GM19043 (cell line): ENCODE measurements around the gene C2orf92.
"Not testable (repeated sequence)": the region's sequence is repeated elsewhere in the genome, so short reads cannot be mapped to it uniquely, and the experiment has no call there.

Experiments used
- ATAC-seq: cut with Tn5 transposase; IDR thresholded peaks from one replicate; pipeline ENCODE4 v1.9.1; 2021; ENCODE audit warnings: low read depth; ENCODE audit not compliant: unreplicated experiment

Gene C2orf92

DNA sequence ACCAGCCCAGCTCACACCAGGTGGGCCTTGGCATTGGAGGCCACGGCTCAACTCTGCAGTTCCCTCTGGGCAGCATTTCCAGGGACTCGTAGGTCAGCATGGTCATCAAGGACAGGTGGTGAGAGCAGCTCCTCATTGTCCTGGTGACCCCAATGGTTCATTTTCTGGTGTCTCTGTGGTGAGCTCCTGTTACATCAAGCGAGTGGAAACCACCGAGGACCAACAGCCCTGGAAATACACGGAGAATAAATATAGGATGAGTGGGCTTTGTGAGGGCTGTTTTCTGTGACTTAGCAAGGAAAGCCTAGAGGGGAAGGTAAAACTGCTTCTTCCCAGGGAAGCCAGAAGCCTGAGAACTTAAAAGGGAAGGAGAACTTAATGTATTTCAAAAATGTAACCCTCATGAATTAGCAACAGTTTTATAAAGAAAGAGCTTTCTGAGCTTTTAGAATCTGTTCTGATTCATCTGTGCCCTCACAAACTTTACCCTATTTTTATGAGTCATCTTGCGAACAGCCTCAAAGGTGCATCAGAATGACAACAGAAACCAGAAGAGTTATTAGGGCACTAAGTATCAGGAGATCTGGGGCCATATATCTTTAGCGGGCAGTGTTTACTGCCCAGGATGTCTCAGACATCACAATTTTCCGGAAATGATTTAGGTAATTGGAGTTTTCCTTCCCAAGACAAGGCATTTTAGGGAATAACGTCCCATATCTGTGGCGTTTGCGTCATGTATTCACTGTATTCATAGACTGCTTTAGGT lies 18.7 kb downstream of the C2orf92 start:
- ATAC-seq = no peak

DNA sequence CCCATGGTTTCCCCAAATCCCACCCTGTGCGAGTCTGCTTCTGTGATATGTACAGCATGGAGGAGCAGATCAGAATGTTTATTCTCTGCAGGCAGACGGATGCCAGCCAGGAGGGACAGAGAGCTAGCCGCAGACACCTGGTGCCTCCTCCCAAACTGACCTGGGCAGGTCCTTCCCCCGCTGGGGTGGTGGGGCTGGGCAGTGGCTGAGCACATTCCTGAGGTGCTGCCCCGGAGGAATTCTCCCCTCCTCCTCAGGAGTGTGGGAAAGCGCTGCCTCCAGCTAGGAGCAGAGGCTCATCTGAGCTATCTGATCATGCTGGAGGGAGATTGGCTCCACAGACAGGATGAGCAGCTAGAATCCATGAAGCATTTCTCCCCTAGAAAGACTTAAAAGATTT lies 21.7 kb downstream of the C2orf92 start:
- no peak for ATAC-seq

DNA sequence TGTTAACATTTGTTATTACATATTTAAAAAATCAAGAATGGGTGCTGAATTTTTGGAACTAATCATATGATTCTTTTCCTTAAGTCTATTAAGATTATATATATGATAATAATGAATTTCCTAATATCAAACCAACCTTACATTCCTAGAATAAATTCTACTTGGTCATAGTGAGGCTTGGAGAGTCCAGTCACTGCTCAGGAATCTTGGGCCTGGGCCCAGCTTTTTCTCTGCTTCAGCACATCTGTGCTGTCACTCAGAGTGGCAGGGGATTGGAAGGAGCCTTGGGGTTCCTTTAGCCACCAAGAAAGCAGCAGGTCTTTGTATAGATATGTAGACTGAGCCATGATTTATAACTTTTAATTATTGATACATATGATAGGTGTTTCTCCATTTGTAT lies 24.0 kb downstream of the C2orf92 start:
- no peak for ATAC-seq

DNA sequence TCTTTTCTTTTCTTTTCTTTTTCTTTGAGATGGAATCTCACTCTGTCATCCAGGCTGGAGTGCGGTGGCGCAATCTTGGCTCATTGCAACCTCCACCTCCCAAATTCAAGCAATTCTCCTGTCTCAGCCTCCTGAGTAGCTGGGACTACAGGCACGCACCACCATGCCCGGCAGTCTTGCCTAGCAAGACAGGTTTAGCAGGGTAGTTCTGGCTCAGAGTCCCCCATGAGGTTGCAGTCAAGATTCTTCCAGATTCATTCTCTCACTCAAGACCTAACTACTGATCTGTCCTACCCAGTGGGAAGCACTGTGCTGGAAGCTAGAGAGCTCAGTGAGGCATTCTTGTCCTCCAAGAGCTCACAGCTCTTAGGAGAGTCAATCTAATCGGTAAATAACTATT lies 26.2 kb downstream of the C2orf92 start:
- ATAC-seq = no peak

DNA sequence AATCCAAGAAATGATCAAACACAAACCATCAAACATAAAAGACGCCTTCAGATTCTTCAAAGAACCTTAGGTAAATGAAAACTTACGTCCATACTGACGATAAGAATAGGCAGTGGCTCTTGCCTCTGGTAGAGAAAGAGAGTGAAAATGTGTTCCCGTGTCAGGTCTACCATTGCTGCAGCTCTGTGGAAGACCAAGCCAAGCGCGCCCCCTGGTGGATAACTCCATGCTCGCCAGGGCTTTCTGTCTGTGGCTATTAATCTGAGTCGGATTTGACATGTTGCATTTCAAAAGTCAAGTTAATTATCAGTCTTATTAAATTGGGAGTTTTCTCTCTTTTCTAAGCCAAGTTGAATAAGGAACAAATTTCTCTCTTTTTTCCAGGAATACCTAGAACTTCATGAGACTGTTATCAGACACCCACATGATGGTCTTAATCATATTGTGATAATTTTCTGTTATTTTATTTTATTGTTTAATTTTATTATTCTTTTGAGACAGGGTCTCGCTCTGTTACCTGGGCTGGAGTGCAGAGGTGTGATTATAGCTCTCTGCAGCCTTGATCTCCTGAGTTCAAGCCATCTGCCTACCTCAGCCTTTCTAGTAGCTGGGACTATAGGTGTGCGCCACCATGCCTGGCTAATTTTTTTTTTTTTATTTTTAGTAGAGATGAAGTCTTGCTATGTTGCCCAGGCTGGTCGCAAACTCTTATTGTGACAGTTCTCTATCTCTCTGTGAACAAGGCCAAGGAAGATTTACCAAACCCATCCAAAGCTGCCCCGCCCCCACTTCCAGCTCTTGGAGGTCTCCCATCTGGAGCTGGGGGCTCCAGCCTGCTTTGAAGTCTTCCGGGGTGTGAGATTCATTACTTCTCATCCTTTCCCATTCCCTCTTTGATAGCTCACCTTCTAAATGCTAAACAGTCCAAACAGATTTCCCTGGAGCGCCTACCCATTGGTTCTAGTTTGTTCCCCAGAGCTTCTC lies 28.0 kb downstream of the C2orf92 start:
- ATAC-seq = no peak

DNA sequence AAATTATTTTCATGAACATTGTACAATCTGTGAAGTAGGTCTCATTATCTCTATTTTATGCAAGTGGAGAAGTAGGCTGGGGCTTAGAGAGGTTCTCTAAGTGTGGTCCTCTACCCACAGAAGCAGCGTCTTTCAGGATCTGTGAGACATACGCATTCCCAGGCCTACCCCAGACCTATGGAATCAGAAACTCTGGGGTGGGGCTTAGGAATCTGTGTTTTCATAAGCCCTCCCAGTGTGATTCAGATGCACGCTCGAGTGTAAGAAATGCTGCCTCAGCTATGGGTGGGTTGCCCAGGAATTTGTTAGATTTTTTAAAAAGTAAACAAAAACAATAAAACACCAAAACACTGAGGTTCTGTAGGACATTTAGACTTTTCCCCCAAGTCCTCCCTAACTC lies 29.0 kb downstream of the C2orf92 start:
- ATAC-seq = no peak

DNA sequence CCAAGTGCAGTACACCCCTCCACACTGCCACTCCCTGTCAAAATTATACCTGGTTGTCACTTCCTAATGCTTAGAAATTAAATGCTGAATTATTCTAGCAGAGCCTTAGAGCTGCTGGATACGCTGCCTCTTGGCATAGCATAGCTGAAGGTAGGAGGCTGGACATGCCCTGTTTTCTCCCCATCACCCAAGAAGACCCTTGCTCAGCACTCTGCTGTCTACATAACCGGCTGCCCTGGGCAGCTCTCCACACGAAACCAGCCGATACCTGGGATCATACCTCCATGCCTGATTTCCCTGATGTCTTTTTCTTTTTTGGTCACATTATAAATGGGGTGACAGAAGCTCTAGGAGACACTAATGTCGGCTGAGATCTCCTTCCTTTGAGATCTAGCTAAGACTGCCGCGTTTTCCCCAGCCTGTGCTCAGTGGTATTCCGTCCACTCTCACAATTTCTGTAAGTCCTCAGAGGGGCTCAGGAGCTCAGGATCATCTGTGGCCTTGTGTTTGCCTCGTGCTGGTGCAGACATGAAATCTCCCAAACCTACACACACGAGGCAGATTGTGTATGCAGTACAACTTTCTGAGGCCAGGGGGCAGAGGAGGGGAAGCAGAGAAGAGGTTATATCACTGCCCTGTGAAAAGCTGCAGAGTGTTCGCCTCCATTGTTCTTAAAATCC lies 30.4 kb downstream of the C2orf92 start:
- ATAC-seq = no peak

DNA sequence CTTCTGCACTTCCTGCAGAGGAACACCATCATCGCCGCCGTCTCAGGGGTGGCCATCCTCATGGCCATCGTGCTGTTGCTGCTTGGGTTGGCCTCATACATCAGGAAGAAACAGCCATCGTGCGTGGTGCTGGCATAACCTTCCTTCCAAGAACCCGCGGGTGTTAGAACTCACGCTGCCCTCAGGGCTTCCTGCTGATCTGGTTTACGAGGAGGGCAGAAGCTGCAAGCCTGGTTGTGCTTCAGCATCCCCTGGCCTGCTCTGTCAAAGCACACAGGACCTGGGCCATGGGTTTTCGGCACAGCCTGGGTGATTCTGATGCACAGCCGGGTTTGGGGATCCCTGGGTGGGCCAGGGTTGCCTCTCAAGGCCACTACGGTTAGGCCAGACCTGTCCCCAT lies 31.7 kb downstream of the C2orf92 start:
- ATAC-seq = no peak

DNA sequence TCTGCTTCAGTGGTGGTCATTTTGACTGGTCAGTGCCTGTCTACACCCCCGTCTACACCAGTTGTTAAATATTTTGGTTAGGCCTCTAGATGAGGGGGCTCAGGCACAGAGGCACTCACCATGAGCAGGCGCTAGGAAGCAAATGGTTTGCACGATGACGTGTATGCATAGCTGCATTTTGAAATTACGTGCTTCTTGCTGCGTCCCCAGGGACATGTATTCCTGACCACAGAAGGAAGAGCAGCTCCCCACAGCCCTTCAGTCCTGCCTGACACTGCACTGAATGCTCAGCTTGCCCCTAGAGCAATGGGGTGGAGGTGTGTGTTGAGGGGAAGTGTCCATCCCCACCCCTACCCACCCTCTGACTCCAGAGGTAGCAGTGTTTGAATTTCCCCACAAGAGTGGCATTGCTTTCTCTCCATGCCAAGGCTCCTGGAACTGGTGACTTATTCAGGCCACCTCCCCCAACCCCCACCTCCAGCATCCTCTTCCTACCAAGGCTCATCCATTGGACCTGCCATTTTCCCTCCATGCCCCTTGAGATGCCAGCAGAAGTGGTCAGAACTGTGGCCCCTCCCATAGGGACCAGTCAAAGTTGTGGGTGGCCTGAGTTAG lies 32.4 kb downstream of the C2orf92 start:
- no peak for ATAC-seq

DNA sequence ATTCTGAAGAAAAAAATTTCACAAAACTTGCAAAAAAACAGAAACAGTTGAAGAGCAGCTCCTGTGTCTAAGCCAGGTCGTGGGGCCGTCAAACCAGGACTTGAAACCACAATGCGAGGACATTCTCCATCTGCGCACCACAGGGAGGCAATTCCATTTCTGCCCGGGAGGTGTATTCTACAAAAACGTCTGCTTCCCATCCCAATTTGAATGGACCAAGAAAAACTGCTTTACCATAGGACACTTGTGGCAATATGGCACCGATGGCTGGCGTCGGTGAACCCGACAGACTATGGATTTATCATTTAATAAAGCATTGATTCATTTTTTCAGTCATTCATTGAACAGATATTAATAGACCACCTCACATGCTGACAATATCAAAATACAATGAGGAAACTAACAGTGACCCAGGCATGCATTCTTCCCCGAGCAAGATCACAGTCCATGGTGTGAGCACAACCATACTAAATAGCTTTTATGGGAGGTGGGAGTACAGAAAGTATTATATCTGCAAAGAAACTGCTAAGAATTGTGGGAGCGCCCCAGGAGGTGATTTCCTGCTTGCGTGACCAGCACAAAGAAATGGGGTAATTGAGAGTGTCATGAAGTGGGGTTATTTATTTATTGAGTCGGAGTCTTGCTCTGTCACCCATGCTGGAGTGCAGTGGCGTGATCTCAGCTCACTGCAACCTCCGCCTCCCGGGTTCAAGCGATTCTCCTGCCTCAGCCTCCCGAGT lies 33.4 kb downstream of the C2orf92 start:
- ATAC-seq = no peak

DNA sequence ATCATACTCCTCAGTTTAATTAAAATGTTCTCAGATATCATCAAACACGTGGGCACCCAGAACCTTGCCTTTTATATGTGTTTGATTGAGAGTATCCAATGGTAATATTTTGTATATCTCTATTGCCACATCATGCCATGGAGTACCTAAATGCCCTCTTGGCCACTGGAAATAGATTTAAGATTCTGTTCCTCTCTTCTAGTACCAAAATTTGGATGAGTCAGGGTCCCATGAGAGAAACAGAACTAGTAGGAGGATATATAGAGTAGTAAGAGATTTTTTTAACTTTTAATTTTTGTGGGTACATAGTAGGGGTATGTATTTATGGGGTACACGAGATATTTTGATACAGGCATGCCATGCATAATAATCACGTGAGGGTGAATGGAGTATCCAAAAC lies 34.2 kb downstream of the C2orf92 start:
- ATAC-seq = no peak

DNA sequence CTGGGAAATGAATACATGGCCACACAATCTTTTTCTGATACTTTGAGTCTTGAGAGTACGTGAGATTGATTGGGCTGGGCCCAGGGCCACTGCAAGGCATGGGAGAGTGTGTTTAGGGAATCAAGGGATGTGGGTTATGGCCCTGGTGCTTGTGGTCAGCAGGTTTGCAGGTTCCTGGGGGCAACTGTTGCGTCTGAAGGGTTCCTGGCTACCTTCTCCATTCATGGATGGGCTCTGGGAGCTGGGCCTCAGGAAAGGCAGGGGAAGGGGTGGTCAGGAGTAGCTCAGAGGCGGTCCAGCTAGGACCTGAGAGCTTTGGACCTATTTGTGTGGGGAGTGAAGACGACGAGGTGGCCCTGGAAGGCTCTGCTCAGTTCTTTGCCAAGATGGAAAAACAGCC lies 35.5 kb downstream of the C2orf92 start:
- ATAC-seq = no peak

DNA sequence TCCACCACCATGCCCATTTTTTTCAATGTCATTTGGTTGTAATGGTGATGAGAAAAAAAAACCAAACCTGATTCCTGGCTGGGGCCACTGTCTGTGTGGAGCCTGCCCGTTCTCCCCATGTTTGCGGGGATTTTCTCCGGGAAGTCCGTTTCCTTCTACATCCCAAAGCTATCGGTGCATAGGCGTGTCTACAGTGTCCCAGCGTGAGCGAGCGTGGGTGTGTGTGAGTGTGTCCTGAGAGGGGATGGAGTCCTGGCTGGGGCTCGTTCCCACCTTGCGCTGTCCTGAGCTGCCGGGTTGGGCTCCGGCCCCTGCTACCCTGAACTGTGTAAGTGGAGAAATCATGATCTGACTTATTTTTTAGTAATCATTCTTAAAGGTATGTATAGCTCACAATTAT lies 36.6 kb downstream of the C2orf92 start:
- ATAC-seq = no peak

DNA sequence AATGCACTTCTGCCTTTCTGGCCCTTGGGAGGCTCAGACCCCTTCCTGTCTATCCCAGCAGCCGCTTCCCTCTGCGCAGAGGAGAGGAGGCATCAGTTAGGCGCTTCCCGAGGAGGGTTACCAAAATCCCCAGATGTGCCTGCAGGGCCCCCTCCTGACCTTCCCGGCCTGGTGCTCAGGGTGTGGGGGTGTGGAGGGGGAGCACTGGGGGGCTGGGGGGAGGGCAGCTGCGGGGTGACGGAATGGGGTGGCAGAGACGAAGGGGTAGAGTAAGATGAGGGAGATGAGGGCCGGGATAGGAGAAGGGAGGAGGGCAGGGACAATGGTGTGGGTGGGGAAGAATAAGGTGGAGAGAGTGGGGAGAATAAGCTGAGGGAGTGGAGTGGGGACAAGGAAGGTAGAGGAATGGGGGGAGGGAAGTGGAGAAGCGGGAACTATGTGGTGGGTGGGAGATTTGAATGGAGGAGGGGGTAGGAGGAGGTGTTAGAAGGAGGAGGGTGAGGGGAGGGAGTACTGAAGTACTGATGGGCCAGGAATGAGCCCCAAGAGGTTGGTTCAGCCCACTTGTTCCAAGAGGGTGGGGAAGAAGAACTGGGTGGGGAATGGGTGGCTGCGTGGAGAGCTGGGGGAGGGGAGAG lies 37.3 kb downstream of the C2orf92 start:
- ATAC-seq = no peak

DNA sequence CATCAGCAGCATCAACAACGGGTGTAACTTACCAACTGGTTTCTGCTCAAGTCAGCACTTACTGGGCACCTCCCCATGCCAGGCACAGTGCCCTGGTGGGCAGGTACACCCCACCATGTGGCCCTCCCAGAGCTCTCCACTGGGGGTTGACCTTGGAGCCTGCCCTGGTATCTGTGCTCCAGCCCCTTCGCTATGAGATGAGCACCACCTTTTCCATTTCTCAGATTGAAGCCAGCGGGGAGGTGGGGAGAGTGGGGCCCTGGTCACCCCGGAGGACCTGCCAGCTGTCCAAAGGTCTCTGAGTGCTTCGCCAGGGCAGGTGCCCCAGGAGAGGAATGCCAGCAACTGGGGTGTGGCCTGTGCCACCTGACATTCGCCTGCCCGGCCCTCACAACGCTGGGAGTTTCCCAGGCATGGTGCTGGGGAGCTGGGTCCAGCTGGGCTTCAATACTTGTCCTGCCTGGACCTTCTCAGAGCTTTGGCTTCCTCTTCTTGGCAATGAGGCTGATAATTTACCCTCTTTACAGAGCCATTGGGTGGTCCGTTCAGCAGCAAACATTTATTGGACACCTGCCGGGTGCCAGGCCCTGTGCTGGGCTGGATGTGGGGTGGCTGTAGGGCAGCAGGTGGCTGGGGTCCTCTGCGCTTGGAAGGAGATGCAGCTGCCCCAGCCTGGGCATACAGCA lies 38.0 kb downstream of the C2orf92 start:
- no peak for ATAC-seq

DNA sequence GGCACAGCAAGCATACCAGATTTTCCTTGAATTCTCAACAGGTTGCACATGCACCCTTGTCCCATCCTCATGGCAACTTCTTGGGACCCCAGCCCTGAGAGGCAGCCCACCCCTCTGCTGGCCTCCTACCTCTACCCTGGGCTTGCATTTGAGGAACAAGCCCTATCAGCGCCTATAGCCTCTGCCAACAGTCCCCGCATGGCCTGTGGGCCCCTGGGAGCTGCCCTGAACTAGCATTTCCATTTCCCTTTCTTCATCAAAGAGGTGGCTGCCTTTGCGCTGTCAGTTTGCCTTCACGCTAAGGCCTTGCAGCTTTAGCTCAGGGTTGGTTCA lies 38.5 kb downstream of the C2orf92 start:
- ATAC-seq = no peak

DNA sequence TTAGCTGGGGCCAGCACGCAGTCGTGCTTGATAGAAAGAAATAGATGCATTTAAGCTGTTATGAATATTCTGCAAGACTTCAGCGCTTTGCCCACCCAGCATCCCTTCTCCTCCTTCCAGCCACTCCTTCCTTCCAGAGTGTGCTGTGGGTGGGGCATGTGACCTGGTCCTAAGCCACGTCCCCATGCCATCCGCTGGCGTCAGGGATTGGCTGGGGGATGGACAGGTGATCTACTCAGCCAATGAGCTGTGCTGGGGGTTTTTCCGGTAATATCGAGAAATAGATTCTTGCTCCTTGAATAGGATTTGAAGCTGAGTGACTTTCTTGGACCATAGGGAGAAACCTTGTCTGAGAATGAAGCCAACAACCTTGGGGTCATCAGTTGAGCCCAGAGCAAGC lies 39.1 kb downstream of the C2orf92 start:
- ATAC-seq = no peak

DNA sequence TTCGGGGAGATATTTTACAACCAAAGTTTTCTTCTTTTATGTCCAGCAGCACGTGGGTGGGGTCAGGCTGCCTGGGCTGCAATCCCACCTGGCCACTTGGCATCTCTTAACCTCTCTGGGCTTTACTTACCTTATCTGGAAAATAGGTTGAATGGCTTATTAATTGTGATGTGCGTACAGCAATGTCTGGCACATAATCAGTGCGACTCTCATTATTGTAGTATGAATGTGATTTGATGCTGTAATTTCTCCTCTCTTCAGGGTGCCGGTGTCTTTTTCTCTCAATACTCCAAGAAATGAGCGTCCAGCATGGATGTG lies 41.8 kb downstream of the C2orf92 start:
- ATAC-seq = no peak

DNA sequence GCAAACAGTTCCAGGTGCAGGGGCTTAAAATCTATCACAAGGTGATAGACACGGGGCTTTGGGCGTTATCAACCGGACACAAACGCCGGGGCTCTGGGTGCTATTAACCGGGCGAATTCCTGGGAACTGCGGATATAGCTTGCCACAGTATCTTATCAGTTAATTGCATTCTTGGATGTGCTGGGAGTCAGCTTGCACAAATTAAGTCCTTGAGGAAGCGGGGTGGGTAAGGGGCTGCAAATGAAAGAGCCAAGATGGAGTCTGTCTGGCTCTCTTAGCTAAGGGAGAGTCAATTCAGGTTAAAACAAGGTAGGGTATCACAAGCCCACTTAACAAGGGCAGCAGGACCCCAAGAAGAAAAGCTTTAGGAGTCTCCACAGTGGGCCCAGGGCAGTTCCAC lies 42.7 kb downstream of the C2orf92 start:
- not testable (repeated sequence) for ATAC-seq
